Measurements from ENCODE around the gene LPP.

LPP gene

DNA sequence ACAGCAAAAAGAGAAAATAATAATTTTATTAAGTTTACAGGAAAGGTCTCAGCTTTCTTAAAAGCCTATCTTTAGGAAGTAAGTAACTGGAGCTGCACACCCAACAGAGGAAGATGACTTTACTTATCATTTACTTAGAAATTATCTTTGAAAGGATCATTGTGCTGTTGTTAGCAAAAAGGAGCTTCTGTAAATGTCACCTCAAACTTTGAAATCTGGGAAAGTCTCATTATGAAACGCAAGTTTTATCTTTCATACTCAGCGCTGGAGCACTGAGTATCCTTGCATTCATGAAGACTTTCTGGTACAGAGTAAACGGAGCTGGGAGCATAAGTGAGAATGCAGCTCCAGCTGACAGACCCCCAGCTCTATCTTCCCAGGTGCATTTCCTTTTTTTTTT lies 526.6 kb downstream of the LPP start:
- Histone ChIP-seq H3K36me3 (ENCODE audit: control insufficient read depth, insufficient read depth, low read length) (peaks cover 3% of the 10 kb centered on the region), H3K9me3 (ENCODE audit: control insufficient read depth, low read length) (no peaks in the 10 kb centered on the region), H3K4me1 (ENCODE audit: control insufficient read depth, insufficient read depth, low read length, poor library complexity, severe bottlenecking) (no peaks in the 10 kb centered on the region), H3K27ac (ENCODE audit: insufficient read depth, low read length, poor library complexity, severe bottlenecking) (no peak overlapping the region), H3K4me3 (ENCODE audit: insufficient read depth, low read depth, low read length, poor library complexity, severe bottlenecking) (no peak overlapping the region), H3K27me3 (replicated peaks; ENCODE audit: control insufficient read depth, insufficient read depth, low read length, poor library complexity, severe bottlenecking) (no peaks in the 10 kb centered on the region)
- DNase-seq, result no peak

DNA sequence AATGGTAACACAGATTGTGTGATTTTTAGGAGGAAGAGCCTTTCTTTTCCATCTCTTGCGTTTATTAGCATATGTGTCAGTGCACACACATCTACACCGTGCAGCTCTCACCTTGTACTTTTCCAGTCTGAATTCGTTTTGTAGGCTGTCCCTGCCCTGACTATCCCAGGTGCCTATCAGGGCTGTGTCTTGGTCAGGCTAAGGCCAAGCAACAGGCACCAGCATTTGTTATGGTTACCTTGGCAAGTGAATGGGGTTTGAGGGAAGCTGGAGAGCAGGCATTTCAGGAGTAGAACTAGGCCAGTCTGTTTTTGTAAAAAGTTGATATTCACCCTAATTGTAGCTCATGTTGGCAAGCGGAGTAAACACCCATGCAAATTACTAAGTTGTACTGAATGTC lies 528.4 kb downstream of the LPP start:
- no peak for DNase-seq
- H3K36me3 ChIP-seq (ENCODE audit: control insufficient read depth, insufficient read depth, low read length), result no peaks in the 10 kb centered on the region
- no peaks in the 10 kb centered on the region for H3K27me3 ChIP-seq (replicated peaks; ENCODE audit: control insufficient read depth, insufficient read depth, low read length, poor library complexity, severe bottlenecking)
- H3K4me1 ChIP-seq (ENCODE audit: control insufficient read depth, insufficient read depth, low read length, poor library complexity, severe bottlenecking), result no peaks in the 10 kb centered on the region
- H3K4me3 ChIP-seq (ENCODE audit: insufficient read depth, low read depth, low read length, poor library complexity, severe bottlenecking), result no peak overlapping the region
- no peaks in the 10 kb centered on the region for H3K9me3 ChIP-seq (ENCODE audit: control insufficient read depth, low read length)
- no peak overlapping the region for H3K27ac ChIP-seq (ENCODE audit: insufficient read depth, low read length, poor library complexity, severe bottlenecking)

DNA sequence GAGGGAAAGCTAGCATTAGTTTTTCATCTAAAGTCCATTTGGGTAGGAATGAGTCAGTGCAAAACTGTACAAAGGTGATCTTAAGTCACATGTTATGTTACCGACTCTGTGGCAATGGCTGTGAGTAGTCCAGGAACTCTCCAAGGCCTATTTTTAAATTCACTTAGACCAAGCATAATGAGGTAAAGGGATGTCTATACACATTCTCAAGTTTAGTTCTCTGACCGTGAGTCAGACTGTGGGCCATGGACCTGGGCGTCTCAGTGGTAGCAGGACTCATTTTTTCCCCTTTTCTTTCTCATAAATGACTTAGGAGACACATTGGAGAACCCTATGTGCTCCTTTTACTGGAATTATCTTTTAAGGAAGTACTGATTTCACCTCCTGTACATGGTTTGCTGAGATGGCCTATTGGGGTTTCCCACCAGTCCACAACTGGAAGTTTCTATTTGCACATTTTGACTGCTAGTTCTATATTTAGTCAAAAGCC lies 529.1 kb downstream of the LPP start:
- Histone ChIP-seq H3K4me1 (ENCODE audit: control insufficient read depth, insufficient read depth, low read length, poor library complexity, severe bottlenecking) (no peaks in the 10 kb centered on the region), H3K27ac (ENCODE audit: insufficient read depth, low read length, poor library complexity, severe bottlenecking) (no peak overlapping the region), H3K27me3 (replicated peaks; ENCODE audit: control insufficient read depth, insufficient read depth, low read length, poor library complexity, severe bottlenecking) (no peaks in the 10 kb centered on the region), H3K9me3 (ENCODE audit: control insufficient read depth, low read length) (no peaks in the 10 kb centered on the region), H3K36me3 (ENCODE audit: control insufficient read depth, insufficient read depth, low read length) (no peaks in the 10 kb centered on the region), H3K4me3 (ENCODE audit: insufficient read depth, low read depth, low read length, poor library complexity, severe bottlenecking) (no peak overlapping the region)
- no peak for DNase-seq

DNA sequence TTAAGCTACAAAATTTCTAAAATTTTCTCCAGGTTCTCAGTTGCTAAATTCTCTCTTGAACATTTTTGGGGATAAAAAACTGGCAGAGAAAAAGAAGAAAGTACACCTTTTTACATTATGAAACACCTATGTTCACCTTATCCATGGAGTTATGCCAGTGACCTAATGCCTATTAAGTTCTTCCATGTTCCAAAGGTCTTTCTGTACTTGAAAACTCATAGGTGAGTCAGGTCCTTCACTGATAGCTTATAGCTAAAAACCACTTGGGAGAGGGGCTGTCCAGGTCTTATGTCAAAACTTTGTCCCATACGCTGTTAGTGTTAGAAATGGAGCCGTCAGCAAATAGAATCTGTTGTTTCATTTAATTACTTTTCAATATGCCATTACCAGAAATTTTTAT lies 530.3 kb downstream of the LPP start:
- DNase-seq, result no peak
- no peak overlapping the region for H3K27ac ChIP-seq (ENCODE audit: insufficient read depth, low read length, poor library complexity, severe bottlenecking)

DNA sequence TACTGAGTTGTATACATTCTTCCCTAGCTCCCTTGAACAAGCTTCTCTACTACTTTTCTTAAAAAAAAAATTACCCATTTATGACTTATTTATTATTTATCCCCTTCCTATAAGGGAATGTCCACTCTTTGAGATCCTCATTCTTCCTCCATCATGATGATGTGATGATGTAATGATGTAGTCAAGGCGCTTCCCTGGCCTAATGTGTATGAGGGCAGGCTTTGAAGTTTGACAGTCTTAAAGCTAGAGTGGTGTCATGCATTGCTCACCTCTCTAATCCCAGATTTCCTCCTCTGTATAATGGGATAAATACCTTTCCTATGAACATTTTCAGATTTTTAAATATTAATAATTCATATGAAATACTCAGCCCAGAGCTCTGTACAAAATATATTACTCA lies 531.8 kb downstream of the LPP start:
- no peaks in the 10 kb centered on the region for H3K9me3 ChIP-seq (ENCODE audit: control insufficient read depth, low read length)
- DNase-seq, result no peak
- no peaks in the 10 kb centered on the region for H3K27me3 ChIP-seq (replicated peaks; ENCODE audit: control insufficient read depth, insufficient read depth, low read length, poor library complexity, severe bottlenecking)
- H3K36me3 ChIP-seq (ENCODE audit: control insufficient read depth, insufficient read depth, low read length), result no peaks in the 10 kb centered on the region
- no peaks in the 10 kb centered on the region for H3K4me1 ChIP-seq (ENCODE audit: control insufficient read depth, insufficient read depth, low read length, poor library complexity, severe bottlenecking)
- H3K4me3 ChIP-seq (ENCODE audit: insufficient read depth, low read depth, low read length, poor library complexity, severe bottlenecking), result no peak overlapping the region
- H3K27ac ChIP-seq (ENCODE audit: insufficient read depth, low read length, poor library complexity, severe bottlenecking), result no peak overlapping the region

More for the DNA sequence above, 530.3 kb downstream of the LPP start:
- Histone ChIP-seq H3K9me3 (ENCODE audit: control insufficient read depth, low read length) (no peaks in the 10 kb centered on the region), H3K4me3 (ENCODE audit: insufficient read depth, low read depth, low read length, poor library complexity, severe bottlenecking) (no peak overlapping the region), H3K27me3 (replicated peaks; ENCODE audit: control insufficient read depth, insufficient read depth, low read length, poor library complexity, severe bottlenecking) (no peaks in the 10 kb centered on the region), H3K36me3 (ENCODE audit: control insufficient read depth, insufficient read depth, low read length) (no peaks in the 10 kb centered on the region), H3K4me1 (ENCODE audit: control insufficient read depth, insufficient read depth, low read length, poor library complexity, severe bottlenecking) (no peaks in the 10 kb centered on the region)

DNA sequence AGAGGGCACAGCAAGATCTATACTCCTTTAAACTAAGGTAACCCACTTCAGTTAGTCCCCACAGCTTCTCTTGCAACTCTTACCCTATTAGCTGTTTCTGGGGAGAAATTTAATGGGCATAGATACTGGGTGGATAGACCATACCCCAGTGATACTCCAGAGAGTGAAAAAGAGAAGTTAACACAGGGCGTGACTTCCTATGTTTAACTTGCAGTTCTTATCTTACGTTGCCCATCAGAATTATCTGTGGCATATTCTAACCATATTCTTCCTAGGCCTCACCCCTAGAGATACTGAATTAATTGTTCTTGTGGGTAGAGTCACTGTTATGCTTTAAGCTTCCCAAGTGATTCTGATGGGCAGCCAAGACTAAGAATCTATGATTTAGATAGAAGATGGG lies 532.4 kb downstream of the LPP start:
- no peak overlapping the region for H3K4me3 ChIP-seq (ENCODE audit: insufficient read depth, low read depth, low read length, poor library complexity, severe bottlenecking)
- no peak overlapping the region for H3K27ac ChIP-seq (ENCODE audit: insufficient read depth, low read length, poor library complexity, severe bottlenecking)
- H3K36me3 ChIP-seq (ENCODE audit: control insufficient read depth, insufficient read depth, low read length), result no peaks in the 10 kb centered on the region
- H3K4me1 ChIP-seq (ENCODE audit: control insufficient read depth, insufficient read depth, low read length, poor library complexity, severe bottlenecking), result no peaks in the 10 kb centered on the region
- no peaks in the 10 kb centered on the region for H3K27me3 ChIP-seq (replicated peaks; ENCODE audit: control insufficient read depth, insufficient read depth, low read length, poor library complexity, severe bottlenecking)
- H3K9me3 ChIP-seq (ENCODE audit: control insufficient read depth, low read length), result no peaks in the 10 kb centered on the region
- no peak for DNase-seq

DNA sequence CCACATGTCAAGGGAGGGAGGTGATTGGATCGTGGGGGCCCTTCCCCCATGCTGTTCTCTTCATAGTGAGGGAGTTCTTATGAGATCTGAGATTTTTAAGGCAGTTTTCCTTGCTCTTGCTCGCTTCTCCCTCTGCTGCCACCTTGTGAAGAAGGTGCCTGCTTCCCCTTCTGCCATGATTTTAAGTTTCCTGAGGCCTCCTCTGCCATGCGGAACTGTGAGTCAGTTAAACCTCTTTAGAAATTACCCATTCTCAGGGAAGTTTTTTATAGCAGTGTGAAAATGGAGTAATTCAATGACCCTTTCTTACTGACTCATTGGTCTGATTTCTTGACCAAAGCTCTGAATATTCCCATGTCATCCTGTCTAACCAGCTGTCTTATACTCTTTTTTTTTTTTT lies 533.4 kb downstream of the LPP start:
- Histone ChIP-seq H3K27ac (ENCODE audit: insufficient read depth, low read length, poor library complexity, severe bottlenecking) (no peak overlapping the region), H3K4me3 (ENCODE audit: insufficient read depth, low read depth, low read length, poor library complexity, severe bottlenecking) (no peak overlapping the region)

DNA sequence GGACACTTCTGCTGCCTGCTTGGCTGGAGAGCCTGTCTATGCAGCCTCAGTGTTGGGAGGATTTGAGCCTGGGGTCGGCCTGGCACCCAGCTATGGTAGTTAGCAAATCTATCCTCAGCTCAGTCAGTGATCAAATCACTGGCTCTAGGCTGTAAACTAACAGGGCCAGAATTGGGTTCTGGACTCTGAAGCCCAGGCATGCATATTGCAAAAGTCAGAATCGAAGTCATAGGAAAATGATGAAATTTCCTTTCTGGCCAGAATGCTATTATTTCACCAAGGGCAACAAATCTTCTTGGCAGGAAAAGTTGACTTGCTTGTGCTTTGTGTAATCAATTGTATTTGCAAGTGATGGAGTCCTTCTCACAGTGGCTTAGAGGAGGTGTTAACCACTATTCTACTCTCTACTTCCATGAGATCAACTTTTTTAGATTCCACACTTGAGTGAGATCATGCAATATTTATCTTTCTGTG lies 535.2 kb downstream of the LPP start:
- no peak for DNase-seq
- H3K4me3 ChIP-seq (ENCODE audit: insufficient read depth, low read depth, low read length, poor library complexity, severe bottlenecking), result no peak overlapping the region
- H3K4me1 ChIP-seq (ENCODE audit: control insufficient read depth, insufficient read depth, low read length, poor library complexity, severe bottlenecking), result no peaks in the 10 kb centered on the region
- H3K27me3 ChIP-seq (replicated peaks; ENCODE audit: control insufficient read depth, insufficient read depth, low read length, poor library complexity, severe bottlenecking), result no peaks in the 10 kb centered on the region
- no peak overlapping the region for H3K27ac ChIP-seq (ENCODE audit: insufficient read depth, low read length, poor library complexity, severe bottlenecking)
- H3K9me3 ChIP-seq (ENCODE audit: control insufficient read depth, low read length), result no peaks in the 10 kb centered on the region
- H3K36me3 ChIP-seq (ENCODE audit: control insufficient read depth, insufficient read depth, low read length), result no peaks in the 10 kb centered on the region

More for the DNA sequence above, 533.4 kb downstream of the LPP start:
- Histone ChIP-seq H3K27me3 (replicated peaks; ENCODE audit: control insufficient read depth, insufficient read depth, low read length, poor library complexity, severe bottlenecking) (no peaks in the 10 kb centered on the region), H3K4me1 (ENCODE audit: control insufficient read depth, insufficient read depth, low read length, poor library complexity, severe bottlenecking) (no peaks in the 10 kb centered on the region), H3K9me3 (ENCODE audit: control insufficient read depth, low read length) (no peaks in the 10 kb centered on the region), H3K36me3 (ENCODE audit: control insufficient read depth, insufficient read depth, low read length) (no peaks in the 10 kb centered on the region)
- DNase-seq, result no peak

DNA sequence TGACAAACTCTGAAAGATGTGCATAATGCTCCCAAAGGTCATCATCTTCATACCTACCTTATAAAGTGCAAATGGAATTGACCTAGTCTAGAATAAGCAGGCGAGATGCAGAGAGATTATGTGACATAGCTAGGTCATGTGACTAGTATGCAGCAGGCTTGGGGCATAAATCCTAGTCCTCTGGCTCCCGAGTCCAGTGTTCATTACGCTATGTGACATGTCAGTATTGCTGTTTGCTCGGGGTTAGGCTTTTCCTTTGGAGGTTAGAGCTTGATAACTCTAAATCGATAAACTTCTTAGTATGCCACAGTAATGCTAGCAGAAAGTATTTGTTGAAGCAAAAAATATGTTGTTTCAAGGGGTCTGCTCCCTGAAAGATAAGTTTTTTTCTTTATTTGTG lies 536.1 kb downstream of the LPP start:
- Histone ChIP-seq H3K4me3 (ENCODE audit: insufficient read depth, low read depth, low read length, poor library complexity, severe bottlenecking) (no peak overlapping the region), H3K9me3 (ENCODE audit: control insufficient read depth, low read length) (no peaks in the 10 kb centered on the region), H3K27me3 (replicated peaks; ENCODE audit: control insufficient read depth, insufficient read depth, low read length, poor library complexity, severe bottlenecking) (no peaks in the 10 kb centered on the region), H3K36me3 (ENCODE audit: control insufficient read depth, insufficient read depth, low read length) (no peaks in the 10 kb centered on the region), H3K4me1 (ENCODE audit: control insufficient read depth, insufficient read depth, low read length, poor library complexity, severe bottlenecking) (no peaks in the 10 kb centered on the region), H3K27ac (ENCODE audit: insufficient read depth, low read length, poor library complexity, severe bottlenecking) (no peak overlapping the region)
- no peak for DNase-seq

DNA sequence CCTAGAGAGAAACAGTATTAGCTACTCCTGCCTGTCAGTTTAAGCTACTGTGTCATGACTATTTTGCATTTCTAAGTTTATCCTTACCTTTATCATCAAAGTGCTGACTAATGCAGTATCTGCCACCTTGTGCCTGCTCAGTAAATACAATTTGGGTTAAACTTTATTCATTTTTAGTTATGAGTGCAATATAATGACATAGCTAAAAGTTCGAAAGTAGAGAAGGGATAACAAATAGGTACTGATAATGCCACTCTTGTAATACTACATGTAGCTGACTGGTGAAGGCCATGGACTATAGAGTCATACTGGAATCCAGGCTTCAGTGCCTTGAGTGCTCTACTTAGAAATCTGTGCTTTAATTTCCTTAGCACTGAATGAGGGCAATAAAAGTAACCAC lies 537.0 kb downstream of the LPP start:
- H3K9me3 ChIP-seq (ENCODE audit: control insufficient read depth, low read length), result no peaks in the 10 kb centered on the region

DNA sequence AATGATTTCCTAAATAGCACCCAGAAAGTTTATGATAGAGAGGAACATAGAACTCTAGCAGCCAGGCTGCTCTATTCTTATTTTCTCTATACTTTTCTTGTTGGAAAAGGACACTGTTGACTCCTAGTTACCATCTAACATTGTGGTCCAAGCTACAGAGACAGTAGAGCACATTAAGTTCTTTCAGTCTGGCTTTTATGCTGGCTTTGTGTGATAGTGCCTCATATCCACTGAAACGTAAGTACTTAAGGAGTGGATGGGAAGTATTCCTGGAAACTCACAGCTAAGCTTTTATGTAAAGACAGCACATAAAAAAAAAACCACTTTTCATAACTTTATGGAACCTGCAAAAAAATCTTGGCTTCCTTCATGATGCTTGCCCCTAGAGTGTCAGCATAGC lies 537.7 kb downstream of the LPP start:
- H3K4me1 ChIP-seq (ENCODE audit: control insufficient read depth, insufficient read depth, low read length, poor library complexity, severe bottlenecking), result no peaks in the 10 kb centered on the region

More for the DNA sequence above, 537.0 kb downstream of the LPP start:
- no peaks in the 10 kb centered on the region for H3K27me3 ChIP-seq (replicated peaks; ENCODE audit: control insufficient read depth, insufficient read depth, low read length, poor library complexity, severe bottlenecking)
- no peak for DNase-seq
- no peak overlapping the region for H3K27ac ChIP-seq (ENCODE audit: insufficient read depth, low read length, poor library complexity, severe bottlenecking)
- H3K4me3 ChIP-seq (ENCODE audit: insufficient read depth, low read depth, low read length, poor library complexity, severe bottlenecking), result no peak overlapping the region
- no peaks in the 10 kb centered on the region for H3K36me3 ChIP-seq (ENCODE audit: control insufficient read depth, insufficient read depth, low read length)
- H3K4me1 ChIP-seq (ENCODE audit: control insufficient read depth, insufficient read depth, low read length, poor library complexity, severe bottlenecking), result no peaks in the 10 kb centered on the region

More for the DNA sequence above, 537.7 kb downstream of the LPP start:
- H3K27me3 ChIP-seq (replicated peaks; ENCODE audit: control insufficient read depth, insufficient read depth, low read length, poor library complexity, severe bottlenecking), result no peaks in the 10 kb centered on the region
- H3K4me3 ChIP-seq (ENCODE audit: insufficient read depth, low read depth, low read length, poor library complexity, severe bottlenecking), result no peak overlapping the region
- H3K36me3 ChIP-seq (ENCODE audit: control insufficient read depth, insufficient read depth, low read length), result no peaks in the 10 kb centered on the region
- H3K9me3 ChIP-seq (ENCODE audit: control insufficient read depth, low read length), result no peaks in the 10 kb centered on the region
- no peak overlapping the region for H3K27ac ChIP-seq (ENCODE audit: insufficient read depth, low read length, poor library complexity, severe bottlenecking)
- DNase-seq, result no peak
